BJ (cell line): ENCODE results near the gene PI16. TPM values are rescaled to one million over a fixed set of nuclear protein-coding genes. Genes with fewer than 3 reads are reported as not detected.

Experiments
- CTCF ChIA-PET: fragments of 350-600 bp; formaldehyde crosslinking; extraction: SDS; loops from one replicate; lab custom pipeline; 2021; ENCODE audit warnings: antibody characterized with exemption, inconsistent platforms; lab: Yijun Ruan, JAX
- POLR2A ChIA-PET: fragments of 300-600 bp; sonication (Branson Sonifier 250); formaldehyde crosslinking; extraction: SDS; loops from one replicate; lab custom pipeline; 2021; ENCODE audit warnings: antibody characterized with exemption; lab: Charles Lee
- DNase-seq: peaks from one replicate; pipeline ENCODE4 v3.0.0-alpha.2; 2011; ENCODE audit warnings: low read depth
- H3K27me3 ChIP-seq: 2 replicates; pipeline ENCODE4 v1.6.0; 2011; ENCODE audit warnings: low read length; ENCODE audit not compliant: control insufficient read depth, insufficient read depth
- H3K36me3 ChIP-seq: 2 replicates; pipeline ENCODE4 v1.5.1; 2011; ENCODE audit warnings: low read length; ENCODE audit not compliant: control insufficient read depth, insufficient read depth
- H3K4me3 ChIP-seq: 2 replicates; pipeline ENCODE4 v1.5.1; 2011; ENCODE audit warnings: low read depth, mild to moderate bottlenecking, control low read depth, low read length
- polyA plus RNA-seq: library from polyadenylated mRNA; depleted of rRNA; stranded (reverse); fragments of >200 nt; gene quantifications from 2 replicates; pipeline ENCODE4 v1.2.3, GENCODE V29; 2011
- TF ChIP-seq, protein P1 (sequence below): IDR thresholded peaks from 2 replicates; pipeline ENCODE4 v1.5.1; 2011; ENCODE audit warnings: low read depth, mild to moderate bottlenecking, control low read depth, inconsistent platforms, low read length, moderate library complexity; ENCODE audit not compliant: insufficient read depth

Gene PI16
- polyA plus RNA-seq, 1 experiment: 0.21 TPM

DNA sequence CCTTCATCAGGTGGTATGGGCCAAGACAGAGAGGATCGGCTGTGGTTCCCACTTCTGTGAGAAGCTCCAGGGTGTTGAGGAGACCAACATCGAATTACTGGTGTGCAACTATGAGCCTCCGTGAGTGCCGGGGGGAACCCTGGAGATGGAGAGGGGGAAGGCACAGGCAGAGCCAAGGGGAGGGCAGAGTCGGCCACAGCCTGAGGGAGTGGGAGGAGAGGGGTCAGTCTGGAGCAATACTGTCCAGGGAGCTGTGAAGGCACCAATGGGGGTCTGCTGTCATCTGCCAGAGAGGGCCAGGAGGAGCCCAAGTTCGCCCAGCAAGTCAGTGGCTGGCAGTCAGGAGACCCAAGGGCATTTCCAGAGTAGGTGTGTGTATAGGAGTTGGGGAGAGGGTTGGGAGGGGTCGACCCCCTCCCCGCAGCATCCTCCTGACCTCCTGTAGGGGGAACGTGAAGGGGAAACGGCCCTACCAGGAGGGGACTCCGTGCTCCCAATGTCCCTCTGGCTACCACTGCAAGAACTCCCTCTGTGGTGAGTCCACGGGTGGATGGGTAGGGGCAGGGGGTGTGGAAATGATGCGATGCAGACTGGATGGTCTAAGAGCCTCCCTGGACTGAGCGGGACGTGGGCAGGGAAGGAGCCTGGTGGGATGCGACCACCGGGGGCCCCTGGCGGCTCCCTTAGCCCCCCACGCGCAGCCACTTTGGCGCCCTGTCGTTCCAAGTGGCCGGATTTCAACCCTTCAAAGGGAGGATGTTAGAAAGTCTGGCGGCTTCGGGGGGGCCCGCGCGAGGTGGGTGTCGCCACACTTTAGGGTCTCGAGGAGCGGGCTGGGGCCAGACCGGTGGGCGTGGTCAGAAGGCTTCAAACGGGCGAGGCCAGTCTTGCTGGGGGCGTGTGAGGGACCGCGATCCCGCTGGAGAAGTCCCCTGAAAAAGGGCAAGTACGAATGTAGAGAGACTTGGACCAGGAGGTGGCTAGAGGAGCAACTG, 7.2 kb downstream of the PI16 start:
- CTCF ChIA-PET: no interaction called here
- POLR2A ChIA-PET: no interaction called here
- Histone ChIP-seq H3K4me3 (no peak overlapping the region), H3K36me3 (no peaks in the 10 kb centered on the region), H3K27me3 (no peaks in the 10 kb centered on the region)
- TF ChIP-seq, protein P1, sequence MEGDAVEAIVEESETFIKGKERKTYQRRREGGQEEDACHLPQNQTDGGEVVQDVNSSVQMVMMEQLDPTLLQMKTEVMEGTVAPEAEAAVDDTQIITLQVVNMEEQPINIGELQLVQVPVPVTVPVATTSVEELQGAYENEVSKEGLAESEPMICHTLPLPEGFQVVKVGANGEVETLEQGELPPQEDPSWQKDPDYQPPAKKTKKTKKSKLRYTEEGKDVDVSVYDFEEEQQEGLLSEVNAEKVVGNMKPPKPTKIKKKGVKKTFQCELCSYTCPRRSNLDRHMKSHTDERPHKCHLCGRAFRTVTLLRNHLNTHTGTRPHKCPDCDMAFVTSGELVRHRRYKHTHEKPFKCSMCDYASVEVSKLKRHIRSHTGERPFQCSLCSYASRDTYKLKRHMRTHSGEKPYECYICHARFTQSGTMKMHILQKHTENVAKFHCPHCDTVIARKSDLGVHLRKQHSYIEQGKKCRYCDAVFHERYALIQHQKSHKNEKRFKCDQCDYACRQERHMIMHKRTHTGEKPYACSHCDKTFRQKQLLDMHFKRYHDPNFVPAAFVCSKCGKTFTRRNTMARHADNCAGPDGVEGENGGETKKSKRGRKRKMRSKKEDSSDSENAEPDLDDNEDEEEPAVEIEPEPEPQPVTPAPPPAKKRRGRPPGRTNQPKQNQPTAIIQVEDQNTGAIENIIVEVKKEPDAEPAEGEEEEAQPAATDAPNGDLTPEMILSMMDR: no peak
- DNase-seq: no peak

DNA sequence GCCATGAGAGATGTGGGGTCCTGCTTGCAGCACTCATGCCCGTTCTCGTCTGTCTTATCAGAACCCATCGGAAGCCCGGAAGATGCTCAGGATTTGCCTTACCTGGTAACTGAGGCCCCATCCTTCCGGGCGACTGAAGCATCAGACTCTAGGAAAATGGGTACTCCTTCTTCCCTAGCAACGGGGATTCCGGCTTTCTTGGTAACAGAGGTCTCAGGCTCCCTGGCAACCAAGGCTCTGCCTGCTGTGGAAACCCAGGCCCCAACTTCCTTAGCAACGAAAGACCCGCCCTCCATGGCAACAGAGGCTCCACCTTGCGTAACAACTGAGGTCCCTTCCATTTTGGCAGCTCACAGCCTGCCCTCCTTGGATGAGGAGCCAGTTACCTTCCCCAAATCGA, 8.3 kb downstream of the PI16 start:
- TF ChIP-seq, protein P1: no peak
- no peaks in the 10 kb centered on the region for H3K27me3 ChIP-seq
- POLR2A ChIA-PET: no interaction called here
- CTCF ChIA-PET: no interaction called here
- H3K36me3 ChIP-seq: peaks cover 5% of the 10 kb centered on the region
- no peak overlapping the region for H3K4me3 ChIP-seq
- no peak for DNase-seq

DNA sequence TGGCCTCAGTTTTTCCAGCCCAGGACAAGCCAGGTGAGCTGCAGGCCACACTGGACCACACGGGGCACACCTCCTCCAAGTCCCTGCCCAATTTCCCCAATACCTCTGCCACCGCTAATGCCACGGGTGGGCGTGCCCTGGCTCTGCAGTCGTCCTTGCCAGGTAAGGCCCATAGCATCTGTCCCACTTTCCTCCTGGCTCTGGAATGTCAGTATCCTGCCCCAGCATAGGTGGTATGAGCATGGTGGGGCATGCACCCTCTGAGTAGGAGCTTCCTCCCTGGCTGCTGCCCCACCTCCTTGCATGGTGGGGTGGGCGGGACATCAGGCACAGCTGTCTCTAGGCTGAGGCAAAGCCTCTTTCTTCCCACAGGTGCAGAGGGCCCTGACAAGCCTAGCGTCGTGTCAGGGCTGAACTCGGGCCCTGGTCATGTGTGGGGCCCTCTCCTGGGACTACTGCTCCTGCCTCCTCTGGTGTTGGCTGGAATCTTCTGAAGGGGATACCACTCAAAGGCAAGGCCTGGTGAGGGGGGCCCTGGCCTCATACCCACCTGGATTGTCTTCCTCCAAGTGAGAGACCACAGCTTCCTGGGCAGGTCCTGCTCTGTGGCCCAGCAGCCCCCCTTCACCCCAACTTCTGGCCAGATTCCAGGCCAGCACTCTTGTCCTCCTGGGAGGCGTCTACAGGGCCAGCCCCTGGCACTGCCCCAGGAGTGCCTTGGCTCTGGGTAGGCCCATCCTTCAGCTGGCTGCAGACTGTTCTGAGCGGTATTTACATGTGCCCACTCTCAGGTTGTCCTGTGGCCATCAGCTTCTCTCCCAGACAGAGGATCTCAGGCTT, 9.1 kb downstream of the PI16 start:
- Histone ChIP-seq H3K36me3 (peaks cover 11% of the 10 kb centered on the region), H3K27me3 (no peaks in the 10 kb centered on the region), H3K4me3 (no peak overlapping the region)
- POLR2A ChIA-PET: no interaction called here
- TF ChIP-seq, protein P1: no peak
- DNase-seq: no peak
- CTCF ChIA-PET: interaction anchor here (0.9 to 1.6 kb wide), 3 partner anchors 14 to 79 kb away, joined by 3 to 5 read pairs (median 3); partner anchors contain the start of gene MTCH1

DNA sequence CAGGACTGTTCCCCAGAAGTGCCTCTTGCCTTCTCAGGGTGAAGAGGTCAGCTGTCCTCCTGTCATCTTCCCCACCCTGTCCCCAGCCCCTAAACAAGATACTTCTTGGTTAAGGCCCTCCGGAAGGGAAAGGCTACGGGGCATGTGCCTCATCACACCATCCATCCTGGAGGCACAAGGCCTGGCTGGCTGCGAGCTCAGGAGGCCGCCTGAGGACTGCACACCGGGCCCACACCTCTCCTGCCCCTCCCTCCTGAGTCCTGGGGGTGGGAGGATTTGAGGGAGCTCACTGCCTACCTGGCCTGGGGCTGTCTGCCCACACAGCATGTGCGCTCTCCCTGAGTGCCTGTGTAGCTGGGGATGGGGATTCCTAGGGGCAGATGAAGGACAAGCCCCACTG, 9.8 kb downstream of the PI16 start:
- H3K4me3 ChIP-seq: no peak overlapping the region
- no peaks in the 10 kb centered on the region for H3K27me3 ChIP-seq
- peaks cover 18% of the 10 kb centered on the region for H3K36me3 ChIP-seq
- TF ChIP-seq, protein P1: no peak
- DNase-seq: no peak
- CTCF ChIA-PET: interaction anchor here (0.9 to 1.6 kb wide), 3 partner anchors 13 to 79 kb away, joined by 3 to 5 read pairs (median 3); partner anchors contain the start of gene MTCH1
- POLR2A ChIA-PET: no interaction called here
